Measurements from ENCODE around the gene EHMT1.

Gene EHMT1

DNA sequence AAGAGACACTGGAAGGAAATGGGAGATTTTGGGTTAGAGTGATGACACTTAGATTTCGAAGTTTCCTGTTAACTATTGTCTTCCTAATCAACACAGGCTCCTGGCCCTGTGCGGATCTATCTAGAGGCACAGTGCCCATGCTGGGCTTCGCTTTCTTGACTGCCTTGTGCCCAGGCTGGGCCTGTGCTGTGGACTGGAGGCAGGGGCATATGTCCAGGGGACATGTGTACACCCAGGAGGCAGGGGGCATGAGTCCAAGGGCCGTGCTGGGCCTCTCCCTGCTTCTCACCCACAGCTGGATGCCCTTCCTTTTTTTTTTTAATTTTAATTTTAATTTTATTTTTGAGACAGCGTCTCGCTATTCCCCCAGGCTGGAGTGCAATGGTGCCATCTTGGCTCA lies 37.6 kb downstream of the EHMT1 start:
- no peaks in the 10 kb centered on the region for H3K9me2 ChIP-seq (ENCODE audit: low read depth, low read length)
- no peaks in the 10 kb centered on the region for H3K9me3 ChIP-seq (ENCODE audit: low read length)
- no peak overlapping the region for H3K4me2 ChIP-seq (ENCODE audit: low read length)
- no peaks in the 10 kb centered on the region for H3F3A ChIP-seq (ENCODE audit: insufficient read depth, low read length)
- H3K27me3 ChIP-seq (ENCODE audit: insufficient read depth, low read length) = no peaks in the 10 kb centered on the region
- H3K27ac ChIP-seq (ENCODE audit: low read depth, low read length, poor library complexity, severe bottlenecking) = no peak overlapping the region
- H3K9ac ChIP-seq (ENCODE audit: low read length) = no peak overlapping the region
- H3K4me1 ChIP-seq (ENCODE audit: insufficient read depth, low read length, severe bottlenecking) = peaks cover 34% of the 10 kb centered on the region
- no peak overlapping the region for H2AFZ ChIP-seq (ENCODE audit: low read length)
- TF ChIP-seq, protein P1, sequence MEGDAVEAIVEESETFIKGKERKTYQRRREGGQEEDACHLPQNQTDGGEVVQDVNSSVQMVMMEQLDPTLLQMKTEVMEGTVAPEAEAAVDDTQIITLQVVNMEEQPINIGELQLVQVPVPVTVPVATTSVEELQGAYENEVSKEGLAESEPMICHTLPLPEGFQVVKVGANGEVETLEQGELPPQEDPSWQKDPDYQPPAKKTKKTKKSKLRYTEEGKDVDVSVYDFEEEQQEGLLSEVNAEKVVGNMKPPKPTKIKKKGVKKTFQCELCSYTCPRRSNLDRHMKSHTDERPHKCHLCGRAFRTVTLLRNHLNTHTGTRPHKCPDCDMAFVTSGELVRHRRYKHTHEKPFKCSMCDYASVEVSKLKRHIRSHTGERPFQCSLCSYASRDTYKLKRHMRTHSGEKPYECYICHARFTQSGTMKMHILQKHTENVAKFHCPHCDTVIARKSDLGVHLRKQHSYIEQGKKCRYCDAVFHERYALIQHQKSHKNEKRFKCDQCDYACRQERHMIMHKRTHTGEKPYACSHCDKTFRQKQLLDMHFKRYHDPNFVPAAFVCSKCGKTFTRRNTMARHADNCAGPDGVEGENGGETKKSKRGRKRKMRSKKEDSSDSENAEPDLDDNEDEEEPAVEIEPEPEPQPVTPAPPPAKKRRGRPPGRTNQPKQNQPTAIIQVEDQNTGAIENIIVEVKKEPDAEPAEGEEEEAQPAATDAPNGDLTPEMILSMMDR (IDR thresholded peaks at IDR 0.05; ENCODE audit: low read length) = no peak
- TF ChIP-seq EZH2 (IDR thresholded peaks at IDR 0.05; ENCODE audit: borderline replicate concordance, low read length) = no peak
- H4K20me1 ChIP-seq (ENCODE audit: insufficient read depth, low read length) = no peaks in the 10 kb centered on the region
- peaks cover 43% of the 10 kb centered on the region for H3K79me2 ChIP-seq (ENCODE audit: insufficient read depth, low read length)
- H3K36me3 ChIP-seq (ENCODE audit: insufficient read depth, low read length) = peaks cover 12% of the 10 kb centered on the region; the same call in 1 of the 2 replicates
- no peak overlapping the region for H3K4me3 ChIP-seq (ENCODE audit: low read depth, low read length, poor library complexity, severe bottlenecking)

DNA sequence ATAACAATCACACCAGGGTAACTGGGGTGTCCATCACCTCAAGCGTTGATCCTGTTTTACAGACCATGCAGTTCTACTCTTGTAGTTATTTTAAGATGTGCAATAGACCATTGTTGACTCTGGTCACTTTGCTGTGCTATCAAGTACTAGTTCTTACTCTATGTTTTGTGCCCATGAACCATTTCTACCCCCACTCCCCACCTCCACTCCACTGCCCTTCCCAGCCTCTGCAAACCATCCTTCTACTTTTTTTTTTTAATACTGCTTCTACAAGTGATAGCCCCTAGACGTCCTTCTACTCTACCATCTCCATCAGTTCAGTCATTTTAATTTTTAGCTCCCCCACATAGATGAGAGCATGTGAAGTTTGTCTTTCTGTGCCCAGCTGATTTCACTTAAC lies 38.8 kb downstream of the EHMT1 start:
- H3K79me2 ChIP-seq (ENCODE audit: insufficient read depth, low read length) = peaks cover 43% of the 10 kb centered on the region
- H3F3A ChIP-seq (ENCODE audit: insufficient read depth, low read length) = no peaks in the 10 kb centered on the region
- peak overlapping the region; percentile 44; the same call in 1 of the 2 replicates for H3K4me2 ChIP-seq (ENCODE audit: low read length)
- peaks cover 34% of the 10 kb centered on the region for H3K4me1 ChIP-seq (ENCODE audit: insufficient read depth, low read length, severe bottlenecking)
- no peaks in the 10 kb centered on the region for H3K9me2 ChIP-seq (ENCODE audit: low read depth, low read length)
- peak overlapping the region; percentile 32; the same call in 1 of the 2 replicates for H3K9ac ChIP-seq (ENCODE audit: low read length)
- no peaks in the 10 kb centered on the region for H4K20me1 ChIP-seq (ENCODE audit: insufficient read depth, low read length)
- H3K4me3 ChIP-seq (ENCODE audit: low read depth, low read length, poor library complexity, severe bottlenecking) = peak overlapping the region; percentile 28
- H3K27ac ChIP-seq (ENCODE audit: low read depth, low read length, poor library complexity, severe bottlenecking) = peak overlapping the region; percentile 69
- no peaks in the 10 kb centered on the region for H3K9me3 ChIP-seq (ENCODE audit: low read length)
- H2AFZ ChIP-seq (ENCODE audit: low read length) = no peak overlapping the region
- no peaks in the 10 kb centered on the region for H3K27me3 ChIP-seq (ENCODE audit: insufficient read depth, low read length)
- TF ChIP-seq, protein P1 (IDR thresholded peaks at IDR 0.05; ENCODE audit: low read length) = no peak
- no peak for TF ChIP-seq EZH2 (IDR thresholded peaks at IDR 0.05; ENCODE audit: borderline replicate concordance, low read length)
- H3K36me3 ChIP-seq (ENCODE audit: insufficient read depth, low read length) = 0 out of 2 replicates have a peak, but pooled peaks cover 5% of the 10 kb centered on the region

DNA sequence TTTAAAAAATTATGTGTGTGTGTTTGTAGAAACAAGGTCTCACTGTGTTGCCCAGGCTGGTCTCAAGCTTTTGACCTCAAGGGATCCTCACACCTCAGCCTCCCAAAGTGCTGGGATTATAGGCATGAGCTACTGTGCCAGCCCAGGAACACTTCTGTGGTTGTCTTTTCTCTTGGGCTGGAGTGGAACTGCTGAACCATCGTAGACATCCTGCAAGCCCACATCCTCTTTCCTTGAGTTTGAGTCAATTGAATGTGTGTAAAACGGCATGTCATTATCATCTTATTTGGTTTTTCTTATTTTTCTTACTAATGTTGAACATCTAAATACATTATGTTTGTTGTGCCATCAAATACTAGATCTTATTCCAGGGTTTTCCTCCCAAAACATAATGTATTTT lies 40.0 kb downstream of the EHMT1 start:
- TF ChIP-seq, protein P1 (IDR thresholded peaks at IDR 0.05; ENCODE audit: low read length) = no peak
- Histone ChIP-seq H3K9ac (ENCODE audit: low read length) (no peak overlapping the region; the same call in 1 of the 2 replicates), H3K27me3 (ENCODE audit: insufficient read depth, low read length) (no peaks in the 10 kb centered on the region), H3K9me2 (ENCODE audit: low read depth, low read length) (no peaks in the 10 kb centered on the region), H3K4me3 (ENCODE audit: low read depth, low read length, poor library complexity, severe bottlenecking) (no peak overlapping the region), H3K36me3 (ENCODE audit: insufficient read depth, low read length) (0 out of 2 replicates have a peak, but pooled peaks cover 5% of the 10 kb centered on the region), H2AFZ (ENCODE audit: low read length) (no peak overlapping the region), H3K79me2 (ENCODE audit: insufficient read depth, low read length) (peaks cover 51% of the 10 kb centered on the region), H3K4me2 (ENCODE audit: low read length) (no peak overlapping the region), H3K4me1 (ENCODE audit: insufficient read depth, low read length, severe bottlenecking) (peaks cover 43% of the 10 kb centered on the region), H3K9me3 (ENCODE audit: low read length) (no peaks in the 10 kb centered on the region), H4K20me1 (ENCODE audit: insufficient read depth, low read length) (no peaks in the 10 kb centered on the region), H3F3A (ENCODE audit: insufficient read depth, low read length) (no peaks in the 10 kb centered on the region), H3K27ac (ENCODE audit: low read depth, low read length, poor library complexity, severe bottlenecking) (peak overlapping the region; percentile 69)

Measured in OCI-LY1 (cell line).